HepG2 (cell line): Measurements from ENCODE around the gene SOSTDC1. TPM values are rescaled to one million over a fixed set of nuclear protein-coding genes. Genes with fewer than 3 reads are reported as not detected.

Experiments
- ARNT2 ChIP-seq: sonication (generic); formaldehyde crosslinking; IDR thresholded peaks from 2 replicates; pipeline ENCODE4 v1.8.0; 2022; ENCODE audit warnings: mild to moderate bottlenecking, low read depth, missing genetic modification reagents, moderate library complexity
- KDM5A ChIP-seq: fragments of 200-600 bp; sonication (generic); IDR thresholded peaks from 2 replicates; pipeline ENCODE4 v1.7.0; 2018; ENCODE audit warnings: antibody characterized with exemption, mild to moderate bottlenecking, low read length, borderline replicate concordance
- MBD4 ChIP-seq: IDR thresholded peaks from 2 replicates; pipeline ENCODE4 v1.6.1; 2012; ENCODE audit warnings: low read length, inconsistent platforms, borderline replicate concordance
- MEIS2 ChIP-seq: sonication (generic); formaldehyde crosslinking; IDR thresholded peaks from 2 replicates; pipeline ENCODE4 v1.9.0; 2021; ENCODE audit warnings: mild to moderate bottlenecking, missing genetic modification reagents
- POGK ChIP-seq: sonication (generic); formaldehyde crosslinking; conservative IDR thresholded peaks from 2 replicates; pipeline ENCODE4 v1.8.0; 2022; ENCODE audit warnings: mild to moderate bottlenecking, moderate library complexity, missing genetic modification reagents
- ZFP91 ChIP-seq: sonication (generic); formaldehyde crosslinking; IDR thresholded peaks from 2 replicates; pipeline ENCODE4 v1.9.0; 2022; ENCODE audit warnings: missing genetic modification reagents, mild to moderate bottlenecking, borderline replicate concordance
- polyA plus RNA-seq, 8 experiments: library from polyadenylated mRNA; depleted of rRNA in 3 of 8; stranded (reverse) in 7 of 8; unstranded in 1 of 8; fragments of >200 nt; fragmentation: Illumina TruSeq in 4 of 8; extraction: Trizol in 4 of 8; gene quantifications; 2 replicates each; pipeline versions ENCODE4 v1.2.1 to v1.2.3, GENCODE V29; 2011 to 2016; ENCODE audit warnings: low read depth in 4 of 8, missing spikeins in 1 of 8, mixed read lengths in 1 of 8; ENCODE audit not compliant: insufficient read depth in 1 of 8
- total RNA-seq, 5 experiments: library from RNA; depleted of rRNA; stranded (reverse); fragments of >200 nt; fragmentation: Illumina TruSeq; extraction: Trizol; gene quantifications; 2 replicates each; pipeline ENCODE4 v1.2.3, GENCODE V29; 2016; ENCODE audit warnings: low read depth in 1 of 5

SOSTDC1 gene
- total and polyA plus RNA-seq, 2 of the 13 experiments (the other 11 are each of a cell fraction or from before 2014, with no cell fraction given), result not detected

- TF ChIP-seq ZFP91 (CRISPR knock-in tag), result peak; percentile 11; the same call in 1 of the 2 replicates
- TF ChIP-seq ARNT2 (CRISPR knock-in tag), result 0 out of 2 replicates have a peak, but pooled peaks have one; percentile 56
- TF ChIP-seq MEIS2 (CRISPR knock-in tag), result peak; percentile 66; the same call in 1 of the 2 replicates
- no peak for TF ChIP-seq KDM5A
- 0 out of 2 replicates have a peak, but pooled peaks have one; percentile 35 for TF ChIP-seq POGK
- TF ChIP-seq MBD4, result no peak
Observed at GRCh38 chr7:16421333-16422102, 44.0 kb downstream of the SOSTDC1 start, which contains the start of gene CRPPA (continued).
